Measurements from ENCODE around the gene AKT3.
"Not testable (repeated sequence)": the region's sequence is repeated elsewhere in the genome, so short reads cannot be mapped to it uniquely, and the experiment has no call there.

Gene AKT3

DNA sequence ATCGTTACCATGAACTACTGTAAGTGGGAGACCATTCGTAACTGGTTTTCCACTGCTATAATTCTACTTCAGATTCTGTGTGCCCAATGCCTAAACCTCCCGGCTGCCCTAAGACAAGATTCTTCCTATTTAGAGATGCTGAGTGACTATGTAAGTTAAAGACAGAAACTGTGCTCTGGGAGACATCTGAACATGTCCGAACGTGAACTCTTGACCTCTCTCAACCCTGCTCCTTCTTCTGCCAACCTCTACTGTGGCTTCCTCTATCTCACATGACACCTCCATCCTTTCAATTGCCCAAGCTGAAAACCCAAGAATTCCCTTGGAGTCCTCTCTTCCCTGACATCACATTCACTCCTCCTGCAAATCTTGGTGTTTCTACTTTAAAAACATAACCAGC, 182.9 kb downstream of the AKT3 start:
- TF ChIP-seq, protein P1, sequence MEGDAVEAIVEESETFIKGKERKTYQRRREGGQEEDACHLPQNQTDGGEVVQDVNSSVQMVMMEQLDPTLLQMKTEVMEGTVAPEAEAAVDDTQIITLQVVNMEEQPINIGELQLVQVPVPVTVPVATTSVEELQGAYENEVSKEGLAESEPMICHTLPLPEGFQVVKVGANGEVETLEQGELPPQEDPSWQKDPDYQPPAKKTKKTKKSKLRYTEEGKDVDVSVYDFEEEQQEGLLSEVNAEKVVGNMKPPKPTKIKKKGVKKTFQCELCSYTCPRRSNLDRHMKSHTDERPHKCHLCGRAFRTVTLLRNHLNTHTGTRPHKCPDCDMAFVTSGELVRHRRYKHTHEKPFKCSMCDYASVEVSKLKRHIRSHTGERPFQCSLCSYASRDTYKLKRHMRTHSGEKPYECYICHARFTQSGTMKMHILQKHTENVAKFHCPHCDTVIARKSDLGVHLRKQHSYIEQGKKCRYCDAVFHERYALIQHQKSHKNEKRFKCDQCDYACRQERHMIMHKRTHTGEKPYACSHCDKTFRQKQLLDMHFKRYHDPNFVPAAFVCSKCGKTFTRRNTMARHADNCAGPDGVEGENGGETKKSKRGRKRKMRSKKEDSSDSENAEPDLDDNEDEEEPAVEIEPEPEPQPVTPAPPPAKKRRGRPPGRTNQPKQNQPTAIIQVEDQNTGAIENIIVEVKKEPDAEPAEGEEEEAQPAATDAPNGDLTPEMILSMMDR (IDR thresholded peaks at IDR 0.05; ENCODE audit: low read length, missing control alignments): no peak
- no peak for DNase-seq (ENCODE audit: low read depth)
- H3K4me3 ChIP-seq (replicated peaks; ENCODE audit: low read depth, low read length): no peak overlapping the region

DNA sequence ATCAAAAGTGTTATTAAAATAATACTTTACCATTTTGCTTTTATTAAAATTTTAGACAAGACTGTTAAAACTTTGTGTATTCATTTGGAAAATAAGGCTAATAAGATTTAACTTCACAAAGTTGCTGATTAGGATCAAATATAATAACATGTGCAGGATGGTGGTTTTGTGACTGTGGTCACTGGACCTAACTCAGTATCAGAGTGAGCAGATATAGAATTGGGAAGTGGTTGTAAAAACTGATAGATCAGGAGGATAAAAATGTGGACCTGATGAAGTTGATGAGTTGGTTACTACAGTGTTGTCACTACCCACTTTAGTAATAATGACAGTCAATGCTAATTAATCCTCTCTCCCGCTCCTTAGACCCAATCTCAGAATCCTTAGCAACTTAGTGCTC, 186.4 kb downstream of the AKT3 start:
- H3K4me3 ChIP-seq (replicated peaks; ENCODE audit: low read depth, low read length): no peak overlapping the region
- TF ChIP-seq, protein P1 (IDR thresholded peaks at IDR 0.05; ENCODE audit: low read length, missing control alignments): no peak
- DNase-seq (ENCODE audit: low read depth): no peak

DNA sequence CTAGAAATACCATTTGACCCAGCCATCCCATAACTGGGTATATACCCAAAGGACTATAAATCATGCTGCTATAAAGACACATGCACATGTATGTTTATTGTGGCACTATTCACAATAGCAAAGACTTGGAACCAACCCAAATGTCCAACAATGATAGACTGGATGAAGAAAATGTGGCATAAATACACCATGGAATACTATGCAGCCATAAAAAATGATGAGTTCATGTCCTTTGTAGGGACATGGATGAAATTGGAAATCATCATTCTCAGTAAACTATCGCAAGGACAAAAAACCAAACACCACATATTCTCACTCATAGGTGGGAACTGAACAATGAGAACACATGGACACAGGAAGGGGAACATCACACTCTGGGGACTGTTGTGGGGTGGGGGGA, 187.9 kb downstream of the AKT3 start:
- H3K4me3 ChIP-seq (replicated peaks; ENCODE audit: low read depth, low read length): not testable (repeated sequence)

DNA sequence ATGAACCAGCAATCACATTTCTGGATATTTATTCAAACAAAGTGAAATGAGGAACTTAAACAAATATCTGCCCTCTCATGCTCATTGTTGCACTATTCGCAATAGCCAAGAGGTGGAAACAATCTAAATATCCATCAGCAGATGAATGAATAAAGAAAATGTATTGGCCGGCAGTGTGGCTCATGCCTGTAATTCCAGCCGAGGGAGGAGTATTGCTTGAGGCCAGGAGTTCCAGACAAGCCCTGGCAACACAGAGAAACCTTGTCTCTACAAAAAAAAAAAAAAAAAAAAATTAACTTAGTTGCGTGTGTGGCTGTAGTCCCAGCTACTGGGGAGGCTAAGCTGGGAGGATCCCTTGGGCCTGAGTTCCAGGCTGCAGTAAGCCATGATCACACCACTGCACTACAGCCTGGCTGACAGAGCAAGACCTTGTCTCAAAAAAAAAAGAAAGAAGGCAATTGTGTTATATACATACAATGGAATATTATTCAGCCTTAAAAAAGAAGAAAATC, 191.4 kb downstream of the AKT3 start:
- no peak for DNase-seq (ENCODE audit: low read depth)
- TF ChIP-seq, protein P1 (IDR thresholded peaks at IDR 0.05; ENCODE audit: low read length, missing control alignments): no peak
- H3K4me3 ChIP-seq (replicated peaks; ENCODE audit: low read depth, low read length): no peak overlapping the region

More for the DNA sequence above, 187.9 kb downstream of the AKT3 start:
- not testable (repeated sequence) for DNase-seq (ENCODE audit: low read depth)

DNA sequence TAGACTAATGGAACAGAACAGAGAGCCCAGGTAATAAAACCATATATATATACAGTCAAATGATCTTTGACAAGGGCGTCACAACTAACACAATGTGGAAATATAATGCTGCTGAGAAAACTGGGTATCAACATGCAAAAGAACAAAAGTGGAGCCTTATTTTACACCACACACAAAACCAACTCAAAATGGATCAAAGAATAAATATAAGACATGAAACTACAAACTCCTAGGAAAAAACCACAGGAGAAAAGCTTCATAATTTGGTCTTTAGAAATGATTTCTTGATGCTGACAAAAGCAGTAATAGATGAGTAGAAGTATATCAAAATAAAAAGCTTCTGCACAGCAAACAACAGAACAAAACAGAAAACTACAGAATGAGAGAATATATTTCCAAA, 192.2 kb downstream of the AKT3 start:
- no peak for DNase-seq (ENCODE audit: low read depth)
- no peak overlapping the region for H3K4me3 ChIP-seq (replicated peaks; ENCODE audit: low read depth, low read length)

DNA sequence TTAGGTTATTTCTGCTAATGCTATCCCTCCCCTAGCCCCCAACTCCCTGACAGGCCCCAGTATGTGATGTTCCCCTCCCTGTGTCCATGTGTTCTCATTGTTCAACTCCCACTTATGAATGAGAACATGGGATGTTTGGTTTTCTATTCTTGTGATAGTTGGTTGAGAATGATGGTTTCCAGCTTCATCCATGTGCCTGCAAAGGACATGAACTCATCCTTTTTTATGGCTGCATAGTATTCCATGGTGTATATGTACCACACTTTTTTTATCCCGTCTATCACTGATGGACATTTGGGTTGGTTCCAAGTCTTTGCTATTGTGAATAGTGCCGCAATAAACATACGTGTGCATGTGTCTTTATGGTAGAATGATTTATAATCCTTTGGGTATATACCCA, 200.5 kb downstream of the AKT3 start:
- not testable (repeated sequence) for H3K4me3 ChIP-seq (replicated peaks; ENCODE audit: low read depth, low read length)

More for the DNA sequence above, 192.2 kb downstream of the AKT3 start:
- TF ChIP-seq, protein P1 (IDR thresholded peaks at IDR 0.05; ENCODE audit: low read length, missing control alignments): no peak

DNA sequence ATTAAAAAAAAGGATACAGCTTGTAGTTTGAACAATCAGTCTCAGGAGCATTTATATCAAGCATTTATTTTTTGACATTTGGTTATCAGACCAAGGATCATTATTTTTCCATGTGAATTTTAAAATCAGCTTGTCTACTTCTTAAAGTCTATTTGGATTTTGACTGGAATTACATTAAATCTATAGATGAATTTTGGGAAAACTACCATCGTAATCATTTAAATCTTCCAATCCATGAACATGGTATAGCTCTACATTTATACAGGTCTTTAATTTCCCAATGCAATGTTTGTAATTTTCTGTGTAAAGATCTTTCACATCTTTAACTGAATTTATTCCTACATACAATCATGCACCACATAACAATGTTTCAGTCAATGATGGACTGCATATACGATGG, 203.2 kb downstream of the AKT3 start:
- no peak for DNase-seq (ENCODE audit: low read depth)
- TF ChIP-seq, protein P1 (IDR thresholded peaks at IDR 0.05; ENCODE audit: low read length, missing control alignments): no peak
- no peak overlapping the region for H3K4me3 ChIP-seq (replicated peaks; ENCODE audit: low read depth, low read length)

More for the DNA sequence above, 200.5 kb downstream of the AKT3 start:
- DNase-seq (ENCODE audit: low read depth): not testable (repeated sequence)

DNA sequence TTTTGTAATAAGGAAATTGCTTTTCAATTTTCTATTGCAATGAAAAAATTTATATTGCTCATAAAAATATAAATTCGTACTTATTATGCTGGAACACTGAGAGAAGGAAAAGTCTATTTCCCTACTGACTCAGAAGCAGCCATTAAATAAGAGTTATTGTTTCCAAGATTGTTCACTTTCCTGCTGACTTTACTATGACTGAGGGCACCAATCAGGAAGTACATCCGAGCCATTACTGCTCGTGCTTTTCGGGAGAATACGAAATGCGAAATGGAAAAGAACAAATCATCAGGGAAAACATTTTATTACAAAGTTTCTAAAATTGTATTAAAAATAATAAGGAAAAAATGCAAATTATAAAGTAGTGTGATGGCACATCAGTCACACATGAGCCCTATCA, 204.8 kb downstream of the AKT3 start:
- DNase-seq (ENCODE audit: low read depth): no peak
- TF ChIP-seq, protein P1 (IDR thresholded peaks at IDR 0.05; ENCODE audit: low read length, missing control alignments): no peak
- no peak overlapping the region for H3K4me3 ChIP-seq (replicated peaks; ENCODE audit: low read depth, low read length)
